SH-SY5Y (cell line): ENCODE measurements around the gene RGMB.

Source experiments
- GATA2 ChIP-seq: IDR thresholded peaks from 2 replicates; pipeline ENCODE4 v1.6.1; 2011; ENCODE audit warnings: mild to moderate bottlenecking, low read depth, low read length
- GATA3 ChIP-seq: IDR thresholded peaks from 2 replicates; pipeline ENCODE4 v1.6.1; 2011; ENCODE audit warnings: low read depth, mild to moderate bottlenecking, low read length, moderate library complexity

DNA sequence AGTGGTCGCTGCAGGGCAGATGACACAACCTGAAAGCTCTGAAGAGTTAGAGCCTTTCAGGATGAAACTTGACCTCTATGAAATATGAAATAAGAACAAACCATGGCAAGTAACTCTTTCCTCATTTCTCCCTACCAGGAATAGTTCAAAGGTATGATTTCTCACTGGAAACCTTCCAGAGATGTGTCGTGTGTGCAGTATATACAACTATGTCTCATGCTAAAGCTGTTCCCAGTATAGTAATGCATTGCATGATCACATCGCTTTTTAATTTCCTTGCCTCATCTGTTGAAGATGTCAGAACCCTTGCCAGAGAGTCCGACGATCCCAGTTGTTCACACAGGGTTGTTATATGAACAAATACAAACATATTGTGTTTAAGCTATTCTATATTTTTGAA lies 45.8 kb upstream of the RGMB start:
- TF ChIP-seq GATA3 (no peak), GATA2 (no peak)
